ENCODE results near the gene DMRT3. TPM values are rescaled to one million over a fixed set of nuclear protein-coding genes. Genes with fewer than 3 reads are reported as not detected.
"Not testable (repeated sequence)": the region's sequence is repeated elsewhere in the genome, so short reads cannot be mapped to it uniquely, and the experiment has no call there.

The DMRT3 gene
- total RNA-seq, 6 experiments from 2014 or later, result not detected

DNA sequence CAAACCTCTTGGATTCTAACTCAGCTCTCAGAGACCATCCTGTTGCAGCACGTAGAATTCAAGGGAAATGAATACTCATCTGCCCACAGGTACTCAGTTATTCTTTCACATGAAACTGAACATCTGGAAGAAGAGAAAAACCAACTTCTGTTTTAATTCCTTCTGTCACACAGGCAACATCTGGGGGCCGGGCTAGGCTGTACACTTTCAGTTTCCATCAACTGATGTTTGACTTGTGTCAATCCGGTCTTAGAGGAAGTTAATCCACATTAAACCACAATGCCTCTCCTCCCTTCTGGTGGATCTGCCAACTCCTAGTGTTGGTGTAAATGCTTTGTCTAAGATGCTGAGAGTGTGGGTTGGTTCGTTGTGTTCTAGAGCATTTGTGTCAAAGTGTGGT, 17.6 kb downstream of the DMRT3 start:
- 64% methylated on average over 4 of the region's 4 CpGs for WGBS (ENCODE audit: insufficient coverage, low coverage, low lambda C conversion rate, missing lambda C conversion rate)
- intact Hi-C loops (cut with DNase I), result no loop called here
- Histone ChIP-seq H3K27ac (no peak overlapping the region), H3K4me3 (no peak overlapping the region), H3K9me3 (no peaks in the 10 kb centered on the region), H3K36me3 (no peaks in the 10 kb centered on the region), H3K27me3 (no peaks in the 10 kb centered on the region), H3K4me1 (no peaks in the 10 kb centered on the region)
- TF ChIP-seq, protein P1, sequence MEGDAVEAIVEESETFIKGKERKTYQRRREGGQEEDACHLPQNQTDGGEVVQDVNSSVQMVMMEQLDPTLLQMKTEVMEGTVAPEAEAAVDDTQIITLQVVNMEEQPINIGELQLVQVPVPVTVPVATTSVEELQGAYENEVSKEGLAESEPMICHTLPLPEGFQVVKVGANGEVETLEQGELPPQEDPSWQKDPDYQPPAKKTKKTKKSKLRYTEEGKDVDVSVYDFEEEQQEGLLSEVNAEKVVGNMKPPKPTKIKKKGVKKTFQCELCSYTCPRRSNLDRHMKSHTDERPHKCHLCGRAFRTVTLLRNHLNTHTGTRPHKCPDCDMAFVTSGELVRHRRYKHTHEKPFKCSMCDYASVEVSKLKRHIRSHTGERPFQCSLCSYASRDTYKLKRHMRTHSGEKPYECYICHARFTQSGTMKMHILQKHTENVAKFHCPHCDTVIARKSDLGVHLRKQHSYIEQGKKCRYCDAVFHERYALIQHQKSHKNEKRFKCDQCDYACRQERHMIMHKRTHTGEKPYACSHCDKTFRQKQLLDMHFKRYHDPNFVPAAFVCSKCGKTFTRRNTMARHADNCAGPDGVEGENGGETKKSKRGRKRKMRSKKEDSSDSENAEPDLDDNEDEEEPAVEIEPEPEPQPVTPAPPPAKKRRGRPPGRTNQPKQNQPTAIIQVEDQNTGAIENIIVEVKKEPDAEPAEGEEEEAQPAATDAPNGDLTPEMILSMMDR (IDR thresholded peaks at IDR 0.05), result no peak
- TF ChIP-seq POLR2A (IDR thresholded peaks at IDR 0.05), result no peak
- DNase-seq, result no peak
- peak in 1 of 4 donors; percentile 33 for ATAC-seq

- H3K27ac ChIP-seq, result no peak overlapping the region
- H3K9me3 ChIP-seq, result no peaks in the 10 kb centered on the region
- no peaks in the 10 kb centered on the region for H3K4me1 ChIP-seq
- intact Hi-C loops (cut with DNase I), result no loop called here
- no peak overlapping the region for H3K4me3 ChIP-seq
- TF ChIP-seq POLR2A (IDR thresholded peaks at IDR 0.05), result no peak
- 53% methylated on average over 4 of the region's 4 CpGs for WGBS (ENCODE audit: insufficient coverage, low coverage, low lambda C conversion rate, missing lambda C conversion rate)
- H3K36me3 ChIP-seq, result no peaks in the 10 kb centered on the region
- no peak for DNase-seq
- no peaks in the 10 kb centered on the region for H3K27me3 ChIP-seq
- no peak for ATAC-seq
Observed at GRCh38 chr9:995192-995591, 18.7 kb downstream of the DMRT3 start.

DNA sequence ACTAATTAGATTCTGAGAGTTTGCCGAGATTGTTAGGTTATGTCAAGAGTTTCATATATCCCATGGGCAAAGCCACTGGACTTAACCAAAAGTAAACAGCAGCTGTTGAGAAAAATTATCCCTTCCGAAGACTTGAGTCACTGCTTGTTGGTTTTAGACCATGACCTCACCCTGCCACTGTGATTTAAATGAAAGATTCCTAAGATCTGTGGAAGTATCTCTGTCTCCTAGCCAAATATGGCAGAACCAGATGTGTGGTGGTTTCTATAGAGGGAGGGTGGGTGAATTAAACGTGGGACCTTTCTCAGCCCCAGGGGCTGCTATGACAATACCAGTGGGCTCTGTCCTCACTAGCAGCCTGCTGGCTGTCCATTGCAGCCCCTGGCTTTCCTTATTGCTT, 19.3 kb downstream of the DMRT3 start:
- no peaks in the 10 kb centered on the region for H3K36me3 ChIP-seq
- intact Hi-C loops (cut with DNase I), result no loop called here
- no peak overlapping the region for H3K4me3 ChIP-seq
- 35% methylated on average over 3 of the region's 3 CpGs for WGBS (ENCODE audit: insufficient coverage, low coverage, low lambda C conversion rate, missing lambda C conversion rate)
- ATAC-seq (no peak), DNase-seq (no peak)
- no peaks in the 10 kb centered on the region for H3K9me3 ChIP-seq
- H3K27me3 ChIP-seq, result no peaks in the 10 kb centered on the region
- H3K27ac ChIP-seq, result no peak overlapping the region
- no peaks in the 10 kb centered on the region for H3K4me1 ChIP-seq
- TF ChIP-seq POLR2A (IDR thresholded peaks at IDR 0.05), result no peak

GRCh38 chr9:998299-999110, 22.1 kb downstream of the DMRT3 start:
- TF ChIP-seq, protein P1 (IDR thresholded peaks at IDR 0.05), result peak in 2 of 4 donors; percentile 14 to 30
- H3K4me1 ChIP-seq; ATAC-seq; H3K27me3 ChIP-seq; H3K9me3 ChIP-seq; H3K36me3 ChIP-seq; DNase-seq; H3K4me3 ChIP-seq; intact Hi-C loops (cut with DNase I); H3K27ac ChIP-seq: not testable (repeated sequence)
- 76% methylated on average over 7 of the region's 55 CpGs for WGBS (ENCODE audit: insufficient coverage, low coverage, low lambda C conversion rate, missing lambda C conversion rate)

DNA sequence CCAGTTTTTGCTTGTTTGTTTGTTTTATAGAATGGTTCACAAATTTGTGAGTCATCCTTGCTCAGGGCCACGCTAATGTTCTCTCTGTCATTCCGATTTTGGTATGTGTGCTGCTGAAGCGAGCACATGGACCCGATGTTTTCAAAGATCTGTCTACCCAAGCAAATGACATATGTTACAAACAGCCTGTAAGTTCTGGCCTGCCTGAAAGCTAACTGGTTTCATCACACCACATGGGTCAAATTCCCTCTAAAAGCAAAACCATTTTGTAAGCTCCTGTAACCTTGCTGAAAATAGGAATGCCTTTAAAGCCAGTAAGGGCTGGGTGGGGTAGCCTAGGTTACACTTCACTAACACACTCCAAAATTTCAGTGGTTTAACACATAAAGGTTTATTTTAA, 25.4 kb downstream of the DMRT3 start:
- 83% methylated on average over 4 of the region's 4 CpGs for WGBS (ENCODE audit: insufficient coverage, low coverage, low lambda C conversion rate, missing lambda C conversion rate)
- Histone ChIP-seq H3K4me3 (no peak overlapping the region), H3K27me3 (no peaks in the 10 kb centered on the region), H3K36me3 (no peaks in the 10 kb centered on the region), H3K9me3 (no peaks in the 10 kb centered on the region), H3K4me1 (no peaks in the 10 kb centered on the region), H3K27ac (no peak overlapping the region)
- no peak for ATAC-seq
- intact Hi-C loops (cut with DNase I), result loop anchor here in 1 of 2 donors (5.0 kb wide), 1 partner anchor 110 kb away; no protein-coding TSS in a partner anchor
- no peak for DNase-seq
- TF ChIP-seq, protein P1 (IDR thresholded peaks at IDR 0.05), result no peak
- no peak for TF ChIP-seq POLR2A (IDR thresholded peaks at IDR 0.05)
